Thymus (tissue), 11 donors: ENCODE data around the gene NRG3. TPM values are rescaled to one million over a fixed set of nuclear protein-coding genes. Genes with fewer than 3 reads are reported as not detected.
"Not testable (repeated sequence)": the region's sequence is repeated elsewhere in the genome, so short reads cannot be mapped to it uniquely, and the experiment has no call there.

Experiments
- DNase-seq, 9 donors: peaks; one replicate each; pipeline ENCODE4 v3.0.0-alpha.2; 2013; ENCODE audit warnings: low spot score in 9 of 9, low read depth in 6 of 9, missing footprints in 1 of 9
- H3K27ac ChIP-seq, 2 donors: one replicate each; pipeline ENCODE4 v1.5.1; 2013; ENCODE audit warnings: control low read depth in 1 of 2, low read depth in 1 of 2, low read length in 1 of 2, mild to moderate bottlenecking in 1 of 2, moderate library complexity in 1 of 2
- H3K27me3 ChIP-seq, 2 donors: one replicate each; pipeline ENCODE4 v1.5.1; 2013; ENCODE audit warnings: low read length in 1 of 2; ENCODE audit not compliant: control insufficient read depth in 2 of 2, insufficient read depth in 1 of 2
- H3K36me3 ChIP-seq, 2 donors: one replicate each; pipeline ENCODE4 v1.5.1; 2013; ENCODE audit warnings: low read length in 1 of 2, mild to moderate bottlenecking in 1 of 2, moderate library complexity in 1 of 2; ENCODE audit not compliant: control insufficient read depth in 2 of 2, insufficient read depth in 2 of 2
- H3K4me1 ChIP-seq, 2 donors: one replicate each; pipeline ENCODE4 v1.5.1; 2013; ENCODE audit warnings: low read length in 2 of 2; ENCODE audit not compliant: control insufficient read depth in 2 of 2, insufficient read depth in 2 of 2
- H3K4me3 ChIP-seq, 2 donors: one replicate each; pipeline ENCODE4 v1.5.1; 2013; ENCODE audit warnings: low read length in 2 of 2, control low read depth in 1 of 2, mild to moderate bottlenecking in 1 of 2
- H3K9me3 ChIP-seq, 2 donors: one replicate each; pipeline ENCODE4 v1.5.1; 2013; ENCODE audit warnings: low read length in 1 of 2, mild to moderate bottlenecking in 1 of 2; ENCODE audit not compliant: control insufficient read depth in 2 of 2, insufficient read depth in 1 of 2
- WGBS: extraction: QIAGEN DNeasy Blood & Tissue Kit; methylation state at CpG from one replicate; pipeline ENCODE4 v1.1.7; 2013; 5-methylcytosine and 5-hydroxymethylcytosine counted together
- polyA plus RNA-seq: library from polyadenylated mRNA; stranded (reverse); fragments of 200-250 nt; gene quantifications from one replicate; pipeline ENCODE4 v1.2.3, GENCODE V29; 2013
- total RNA-seq: library from RNA; stranded (reverse); fragments of 120-200 nt; gene quantifications from one replicate; pipeline ENCODE4 v1.2.4, GENCODE V29; 2013
- donor health status: healthy.

The NRG3 gene
- total and polyA plus RNA-seq, 2 donors = 0.09 TPM; not detected in 1

DNA sequence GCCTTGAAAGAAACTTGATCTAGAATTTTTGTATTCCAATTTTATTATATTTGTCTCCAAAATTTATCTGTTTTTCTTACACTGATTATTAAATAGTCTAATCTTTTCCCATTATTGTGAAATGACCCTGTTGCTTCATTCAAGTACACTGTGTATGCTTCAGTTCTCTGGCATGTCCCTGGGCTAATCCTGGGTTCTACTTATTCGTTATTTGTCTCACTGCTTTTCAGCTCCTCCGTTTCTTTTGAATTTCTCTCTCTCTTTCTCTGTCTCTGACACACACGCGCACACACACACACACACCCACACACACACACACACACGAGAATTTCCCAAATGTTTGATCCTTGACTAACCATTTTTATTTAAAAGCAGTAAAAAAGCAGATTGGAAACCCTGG, 768.6 kb downstream of the NRG3 start:
- H3K4me1 ChIP-seq = no peaks in the 10 kb centered on the region
- no peak overlapping the region for H3K27ac ChIP-seq
- H3K27me3 ChIP-seq = no peaks in the 10 kb centered on the region
- WGBS = 84% methylated on average over 5 of the region's 5 CpGs
- DNase-seq = no peak
- H3K4me3 ChIP-seq = no peak overlapping the region
- no peaks in the 10 kb centered on the region for H3K9me3 ChIP-seq
- H3K36me3 ChIP-seq = no peaks in the 10 kb centered on the region

DNA sequence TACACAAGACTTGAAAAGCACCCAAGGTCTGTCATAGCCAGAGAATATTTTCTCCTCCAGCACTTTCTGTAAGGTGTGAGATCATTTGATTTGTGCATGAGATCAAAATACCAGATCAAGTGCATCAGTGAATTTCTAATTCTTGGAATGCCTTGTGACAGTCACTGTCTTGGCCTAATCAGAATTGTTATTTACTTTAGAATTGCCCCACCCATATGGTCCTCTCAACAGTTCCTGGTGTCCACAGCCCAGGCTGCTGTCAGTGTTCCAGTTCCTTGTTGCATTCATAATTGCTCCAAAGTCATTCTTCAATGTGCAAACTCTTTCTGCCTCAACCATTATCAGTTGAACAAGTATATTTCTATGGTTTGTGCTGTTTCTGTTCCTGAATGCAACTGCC, 770.2 kb downstream of the NRG3 start:
- Histone ChIP-seq H3K36me3 (no peaks in the 10 kb centered on the region), H3K27me3 (no peaks in the 10 kb centered on the region), H3K4me3 (no peak overlapping the region), H3K9me3 (no peaks in the 10 kb centered on the region), H3K4me1 (no peaks in the 10 kb centered on the region), H3K27ac (no peak overlapping the region)
- no peak for DNase-seq

DNA sequence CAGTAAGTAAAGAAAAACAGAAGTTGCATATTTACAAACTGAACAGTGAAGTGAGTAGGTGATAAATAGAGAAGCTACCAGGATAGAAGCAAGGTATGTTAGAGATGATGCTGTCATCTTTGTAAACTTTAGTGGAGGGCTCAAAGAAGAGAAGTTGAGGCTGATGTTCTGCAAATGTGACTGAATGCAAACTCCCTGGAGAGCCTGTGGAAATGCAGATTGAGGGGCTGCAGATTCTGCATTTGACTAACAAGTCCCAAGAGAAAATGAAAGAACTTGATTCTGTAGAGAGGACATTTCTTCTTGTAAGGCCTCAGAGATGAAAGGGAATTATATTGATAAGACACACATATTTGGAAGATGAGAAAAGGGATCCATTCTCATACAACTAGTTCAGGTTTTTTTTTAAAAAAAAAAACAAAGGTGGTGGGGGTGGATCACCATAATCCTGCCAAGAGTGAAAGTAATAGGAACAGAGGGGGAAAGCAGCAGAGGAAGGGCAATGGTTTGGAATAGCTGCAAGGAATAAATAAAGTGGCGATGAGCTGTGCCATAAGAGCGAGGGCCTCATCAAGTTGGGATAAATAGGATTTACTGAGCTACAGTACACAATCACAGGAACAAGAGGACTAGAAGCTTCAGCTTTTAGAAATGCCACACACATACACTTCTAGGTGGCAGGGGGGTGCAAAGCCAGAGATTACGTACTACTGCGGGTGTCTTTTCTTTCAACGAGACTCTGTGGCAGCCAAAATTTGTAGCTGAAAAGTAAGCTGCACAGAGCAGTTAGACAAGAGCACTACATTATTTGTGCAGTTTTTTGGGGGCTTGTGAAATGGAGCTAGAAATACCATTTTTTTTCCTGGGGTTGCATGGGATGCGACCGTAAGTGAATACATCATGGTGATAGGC, 778.5 kb downstream of the NRG3 start:
- H3K4me1 ChIP-seq = no peaks in the 10 kb centered on the region
- H3K27ac ChIP-seq = no peak overlapping the region
- WGBS = 95% methylated on average over 7 of the region's 7 CpGs
- H3K36me3 ChIP-seq = no peaks in the 10 kb centered on the region
- no peak for DNase-seq
- H3K4me3 ChIP-seq = no peak overlapping the region
- H3K9me3 ChIP-seq = no peaks in the 10 kb centered on the region
- no peaks in the 10 kb centered on the region for H3K27me3 ChIP-seq

DNA sequence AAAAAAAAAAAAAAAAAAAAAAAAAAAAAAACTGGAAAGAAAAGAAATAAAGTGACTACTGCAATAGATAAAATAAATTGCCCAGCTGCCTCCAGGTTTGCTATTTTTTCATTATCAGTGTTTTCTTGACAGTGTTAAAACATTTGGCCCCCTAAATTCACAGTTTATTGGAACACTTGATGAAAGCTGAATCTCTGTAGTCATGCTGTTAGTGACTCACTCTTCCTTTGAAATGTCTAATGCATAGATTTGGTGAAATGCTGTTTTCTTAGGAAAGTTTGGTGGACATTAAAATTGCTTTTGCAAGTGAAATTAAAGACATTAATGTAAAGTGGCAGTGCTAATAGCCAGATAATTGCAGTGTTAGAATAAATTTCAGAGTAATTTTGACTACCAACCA, 785.2 kb downstream of the NRG3 start:
- no peak for DNase-seq
- H3K36me3 ChIP-seq = no peaks in the 10 kb centered on the region
- no peak overlapping the region for H3K27ac ChIP-seq
- no peaks in the 10 kb centered on the region for H3K27me3 ChIP-seq
- H3K4me3 ChIP-seq = no peak overlapping the region
- no peaks in the 10 kb centered on the region for H3K9me3 ChIP-seq
- no peaks in the 10 kb centered on the region for H3K4me1 ChIP-seq

DNA sequence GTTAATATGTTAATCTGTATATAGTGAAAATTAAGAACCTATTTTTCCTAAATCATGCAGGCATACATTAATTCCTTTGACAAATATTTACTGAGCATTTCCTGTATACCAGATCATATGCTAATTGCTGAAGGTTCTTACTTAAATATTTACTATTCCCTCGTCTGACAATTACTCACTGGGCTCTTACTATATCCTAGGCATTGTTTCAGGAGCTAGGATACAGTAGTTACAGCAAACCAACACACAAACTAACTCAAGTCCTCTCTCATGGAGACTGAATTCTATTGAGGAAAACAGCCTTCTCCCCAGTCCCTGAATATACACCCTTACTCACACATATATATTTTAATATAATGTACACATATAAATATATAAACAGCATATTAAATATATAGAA, 786.0 kb downstream of the NRG3 start:
- H3K27me3 ChIP-seq = no peaks in the 10 kb centered on the region
- no peaks in the 10 kb centered on the region for H3K36me3 ChIP-seq
- DNase-seq = no peak
- no peaks in the 10 kb centered on the region for H3K4me1 ChIP-seq
- WGBS = 52% methylated on average over 1 of the region's 1 CpG
- H3K27ac ChIP-seq = no peak overlapping the region
- H3K9me3 ChIP-seq = no peaks in the 10 kb centered on the region
- no peak overlapping the region for H3K4me3 ChIP-seq

DNA sequence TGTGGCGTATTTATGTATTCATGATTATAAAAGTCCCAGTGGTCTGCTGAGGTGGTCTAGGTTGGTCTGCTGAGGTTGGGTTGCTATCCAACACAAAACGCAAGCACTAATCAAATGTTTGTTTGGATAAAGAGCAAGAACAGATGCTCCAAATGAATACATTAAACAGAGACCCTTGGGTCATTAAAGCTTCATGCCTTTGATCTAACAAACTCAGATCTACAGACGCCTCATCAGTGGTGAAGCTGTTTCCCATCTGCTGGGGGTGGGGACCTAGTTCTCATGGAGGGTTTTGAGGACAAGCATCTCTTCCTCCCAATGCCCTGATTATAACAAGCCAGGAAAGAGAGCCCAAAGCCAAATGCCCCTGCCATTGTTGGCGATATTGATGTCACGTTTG, 786.7 kb downstream of the NRG3 start:
- H3K36me3 ChIP-seq = no peaks in the 10 kb centered on the region
- no peaks in the 10 kb centered on the region for H3K9me3 ChIP-seq
- no peak for DNase-seq
- 85% methylated on average over 5 of the region's 5 CpGs for WGBS
- H3K27me3 ChIP-seq = no peaks in the 10 kb centered on the region
- no peaks in the 10 kb centered on the region for H3K4me1 ChIP-seq
- no peak overlapping the region for H3K27ac ChIP-seq
- no peak overlapping the region for H3K4me3 ChIP-seq

DNA sequence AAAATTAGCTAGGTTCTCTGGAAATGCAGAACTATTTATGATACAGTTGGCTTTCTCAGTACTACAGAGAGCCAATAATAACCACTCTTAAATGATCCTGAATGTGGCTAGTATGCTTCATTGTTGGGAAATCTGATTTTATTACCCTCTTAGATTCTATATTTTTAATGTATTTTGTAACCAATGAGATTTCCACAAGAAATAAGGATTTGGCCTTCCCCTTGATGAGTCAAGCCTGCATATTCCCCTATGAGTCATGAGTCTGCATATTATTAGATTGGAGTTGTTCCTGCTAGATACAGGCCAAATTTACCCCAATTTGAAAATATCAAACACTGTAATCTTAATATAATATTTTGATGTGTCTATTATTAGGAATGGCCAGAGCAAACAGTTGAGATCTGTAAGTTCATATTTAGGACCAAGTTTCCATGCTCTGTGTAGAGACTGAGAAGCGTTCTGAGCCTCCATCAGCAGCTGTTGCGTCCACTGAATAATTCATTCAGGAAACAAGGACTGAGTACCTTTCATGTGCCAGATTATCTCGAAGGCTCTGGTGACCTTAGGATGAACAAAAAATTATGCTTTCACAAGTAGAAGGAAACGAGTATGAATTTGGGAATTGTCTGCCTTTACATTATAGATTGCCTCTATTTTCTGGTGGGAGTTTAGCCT, 793.4 kb downstream of the NRG3 start:
- DNase-seq = no peak
- WGBS = 84% methylated on average over 4 of the region's 4 CpGs
- Histone ChIP-seq H3K27me3 (no peaks in the 10 kb centered on the region), H3K36me3 (no peaks in the 10 kb centered on the region), H3K4me1 (no peaks in the 10 kb centered on the region), H3K27ac (no peak overlapping the region), H3K9me3 (no peaks in the 10 kb centered on the region), H3K4me3 (no peak overlapping the region)

DNA sequence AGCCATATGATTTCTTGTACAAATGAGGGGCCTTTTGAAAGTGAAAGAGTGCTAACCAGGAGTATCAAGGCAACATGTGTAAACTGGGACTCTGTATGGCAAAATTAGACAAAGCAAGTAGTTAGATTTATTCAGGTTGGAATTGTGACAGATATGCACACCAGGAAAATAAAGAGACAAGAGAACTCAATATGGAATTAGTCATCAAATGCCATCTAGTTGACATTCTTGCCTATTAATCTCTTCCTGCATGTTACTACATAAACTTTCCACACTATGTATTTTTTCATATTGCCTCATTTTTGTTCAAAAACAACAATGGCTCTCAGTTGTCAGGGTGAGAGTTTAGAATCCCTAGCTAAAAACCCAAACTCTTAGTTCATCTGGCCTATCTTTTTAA, 799.0 kb downstream of the NRG3 start:
- DNase-seq = no peak

DNA sequence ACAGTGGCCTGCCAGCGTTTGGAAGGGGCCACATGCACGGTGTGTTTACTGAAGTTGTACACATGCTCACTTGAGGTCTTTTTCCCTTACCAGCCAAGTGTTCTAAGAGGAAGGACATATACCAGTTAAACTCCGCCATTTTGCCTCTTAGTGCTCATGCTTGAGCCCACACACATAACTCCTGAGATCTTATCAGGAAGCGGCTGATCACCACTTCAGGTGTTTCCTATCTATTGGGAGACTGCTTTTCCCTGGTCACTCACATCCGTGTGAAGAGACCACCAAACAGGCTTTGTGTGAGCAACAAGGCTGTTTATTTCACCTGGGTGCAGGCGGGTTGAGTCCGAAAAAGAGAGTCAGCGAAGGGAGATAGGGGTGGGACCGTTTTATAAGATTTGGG, 802.9 kb downstream of the NRG3 start:
- H3K27ac ChIP-seq, H3K36me3 ChIP-seq, H3K27me3 ChIP-seq, H3K9me3 ChIP-seq, H3K4me1 ChIP-seq, DNase-seq, H3K4me3 ChIP-seq: not testable (repeated sequence)
- WGBS = 90% methylated on average over 9 of the region's 9 CpGs

More for the DNA sequence above, 799.0 kb downstream of the NRG3 start:
- no peaks in the 10 kb centered on the region for H3K36me3 ChIP-seq
- H3K27ac ChIP-seq = no peak overlapping the region
- no peaks in the 10 kb centered on the region for H3K27me3 ChIP-seq
- peaks cover 0 to 3% of the 10 kb centered on the region in 2 donors for H3K9me3 ChIP-seq
- H3K4me3 ChIP-seq = no peak overlapping the region
- no peaks in the 10 kb centered on the region for H3K4me1 ChIP-seq
